K562 (cell line): ENCODE results near the gene DCTN2. TPM values are rescaled to one million over a fixed set of nuclear protein-coding genes. Genes with fewer than 3 reads are reported as not detected.

Experiments
- BHLHE40 ChIP-seq: IDR thresholded peaks from 2 replicates; pipeline ENCODE4 v1.6.1; 2011; ENCODE audit warnings: low read length, improper control_type of control experiment
- CC2D1A ChIP-seq: fragments of 450-650 bp; IDR thresholded peaks from 2 replicates; pipeline ENCODE4 v1.6.1; 2017; ENCODE audit warnings: mild to moderate bottlenecking
- ESRRA ChIP-seq: fragments of 450-650 bp; IDR thresholded peaks from 2 replicates; pipeline ENCODE4 v1.6.1; 2014; ENCODE audit warnings: low read depth, mild to moderate bottlenecking, moderate library complexity, borderline replicate concordance
- HMG20B ChIP-seq: fragments of 250-450 bp; sonication (Bioruptor Pico); IDR thresholded peaks from 2 replicates; pipeline ENCODE4 v1.5.0; 2021; ENCODE audit warnings: mild to moderate bottlenecking
- NR0B1 ChIP-seq: fragments of 450-650 bp; IDR thresholded peaks from one replicate; pipeline ENCODE4 v1.6.1; 2018; ENCODE audit warnings: mild to moderate bottlenecking, moderate library complexity; ENCODE audit not compliant: partially characterized antibody
- NR4A1 ChIP-seq, 2 experiments: fragments of 250-450 bp in 1 of 2; fragments of 450-650 bp in 1 of 2; sonication (Bioruptor Pico) in 1 of 2; IDR thresholded peaks; 2 replicates each; pipeline versions ENCODE4 v1.4.0 to v1.6.1; 2016 to 2020; ENCODE audit warnings: mild to moderate bottlenecking in 2 of 2, missing compliant biosample characterization in 1 of 2, missing genetic modification characterization in 1 of 2, moderate library complexity in 1 of 2
- RUNX1 ChIP-seq: sonication (generic); IDR thresholded peaks from 2 replicates; pipeline ENCODE4 v1.6.1; 2016; ENCODE audit warnings: antibody characterized with exemption, low read depth
- TEAD1 ChIP-seq, 2 experiments: fragments of 450-650 bp in 1 of 2; sonication (generic) in 1 of 2; formaldehyde crosslinking; IDR thresholded peaks; 2 replicates each; pipeline versions ENCODE4 v1.4.0 to v1.8.0; 2020 to 2022; ENCODE audit warnings: mild to moderate bottlenecking in 2 of 2, missing genetic modification reagents in 1 of 2
- TSC22D4 ChIP-seq: fragments of 450-650 bp; IDR thresholded peaks from 2 replicates; pipeline ENCODE4 v1.6.1; 2016; ENCODE audit warnings: missing genetic modification characterization, missing biosample characterization, control low read depth
- ZNF133 ChIP-seq: fragments of 250-450 bp; sonication (Bioruptor Pico); IDR thresholded peaks from 2 replicates; pipeline ENCODE4 v1.4.0; 2020; ENCODE audit warnings: mild to moderate bottlenecking
- ZNF717 ChIP-seq: fragments of 250-450 bp; sonication (Bioruptor Pico); IDR thresholded peaks from 2 replicates; pipeline ENCODE4 v1.5.0; 2021
- polyA plus RNA-seq, 8 experiments: library from polyadenylated mRNA; depleted of rRNA in 4 of 8; stranded (reverse) in 5 of 8; unstranded in 3 of 8; fragments of >200 nt; fragmentation: Nextera tagmentation in 2 of 8; fragmentation: Illumina TruSeq in 1 of 8; extraction: Ambion mirVana in 2 of 8; extraction: Trizol in 1 of 8; gene quantifications; 2 replicates each; pipeline versions ENCODE4 v1.2.1 to v1.2.3, GENCODE V29; 2011 to 2014; ENCODE audit warnings: inconsistent platforms in 1 of 8, missing spikeins in 1 of 8
- total RNA-seq, 7 experiments: library from RNA; depleted of rRNA in 6 of 7; stranded (reverse); fragments of >200 nt in 6 of 7; fragmentation: Illumina TruSeq in 2 of 7; extraction: Trizol in 2 of 7; gene quantifications; 2 replicates each; pipeline versions ENCODE4 v1.2.1 to v1.2.3, GENCODE V29; 2011 to 2021; ENCODE audit warnings: low replicate concordance in 1 of 7

DCTN2 gene
- total and polyA plus RNA-seq, 9 of the 15 experiments (the other 6 are each of a cell fraction or from before 2014, with no cell fraction given): 43.6 to 270 (median 125) TPM

- TF ChIP-seq TSC22D4 (no peak), NR4A1 (CRISPR knock-in tag; IDR thresholded peaks at IDR 0.05) (0 out of 2 replicates have a peak, but pooled peaks have one; percentile 11), NR4A1 (tag; IDR thresholded peaks at IDR 0.05) (no peak), ZNF717 (no peak), BHLHE40 (peak; percentile 52; the same call in 1 of the 2 replicates), TEAD1 (CRISPR knock-in tag; IDR thresholded peaks at IDR 0.05) (no peak), ESRRA (peak; percentile 77; the same call in 1 of the 2 replicates), HMG20B (CRISPR knock-in tag) (no peak), NR0B1 (no peak), RUNX1 (0 out of 2 replicates have a peak, but pooled peaks have one; percentile 13), ZNF133 (no peak), CC2D1A (peak; percentile 87)
These were observed 36.2 kb upstream of the DCTN2 start (continued) for GRCh38 chr12:57583008-57583831.
